GM23248 (cell line): ENCODE data around the gene ARRB1.

Experiments
- EZH2 ChIP-seq: fragments of 200-600 bp; sonication (generic); IDR thresholded peaks from 2 replicates; pipeline ENCODE4 v1.6.1; 2018; ENCODE audit warnings: antibody characterized with exemption, mild to moderate bottlenecking; ENCODE audit not compliant: insufficient read depth, poor library complexity, severe bottlenecking
- EZH2phosphoT487 ChIP-seq: fragments of 200-600 bp; sonication (generic); IDR thresholded peaks from 2 replicates; pipeline ENCODE4 v1.6.1; 2018; ENCODE audit warnings: antibody characterized with exemption, moderate library complexity, mild to moderate bottlenecking, low read depth; ENCODE audit not compliant: insufficient read depth

- TF ChIP-seq EZH2phosphoT487 (no peak), EZH2 (no peak)
These were observed 36.4 kb upstream of the ARRB1 start for GRCh38 chr11:75387736-75388294.
